Activated CD4-positive, alpha-beta T cell treated with anti-CD3 and anti-CD28 coated beads for 4 hours (primary cell): ENCODE results near the gene ARL16.

ENCODE experiments used
- DNase-seq, 2 donors: peaks; one replicate each; pipeline ENCODE4 v3.0.0-alpha.2; 2020

Gene ARL16

DNA sequence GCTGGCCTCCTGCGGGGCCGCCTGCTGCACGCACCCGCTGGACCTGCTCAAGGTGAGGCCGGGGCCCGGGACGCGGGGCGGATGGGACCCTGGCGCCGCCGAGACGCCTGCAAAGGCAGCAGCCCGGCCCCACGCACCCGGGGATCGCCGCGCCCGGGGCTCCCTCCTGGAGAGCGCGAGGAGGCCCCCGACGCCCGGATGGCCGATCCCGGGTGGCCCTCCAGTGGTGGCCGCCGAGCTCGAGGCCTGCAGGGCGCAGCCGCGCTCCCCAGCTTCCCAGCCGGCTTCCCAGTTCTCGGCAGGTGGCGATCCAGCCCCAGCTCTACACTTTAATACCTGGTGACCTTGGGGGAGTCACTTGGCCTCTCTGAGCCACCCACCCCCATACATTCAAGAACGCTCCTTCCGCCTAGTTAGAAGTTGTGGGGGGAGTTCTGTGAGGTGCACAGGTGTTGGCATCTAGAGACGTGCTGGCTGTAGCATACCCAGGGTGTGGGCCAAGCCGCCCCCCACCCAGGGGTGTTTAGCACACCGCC lies 28.9 kb upstream of the ARL16 start:
- no peak for DNase-seq

DNA sequence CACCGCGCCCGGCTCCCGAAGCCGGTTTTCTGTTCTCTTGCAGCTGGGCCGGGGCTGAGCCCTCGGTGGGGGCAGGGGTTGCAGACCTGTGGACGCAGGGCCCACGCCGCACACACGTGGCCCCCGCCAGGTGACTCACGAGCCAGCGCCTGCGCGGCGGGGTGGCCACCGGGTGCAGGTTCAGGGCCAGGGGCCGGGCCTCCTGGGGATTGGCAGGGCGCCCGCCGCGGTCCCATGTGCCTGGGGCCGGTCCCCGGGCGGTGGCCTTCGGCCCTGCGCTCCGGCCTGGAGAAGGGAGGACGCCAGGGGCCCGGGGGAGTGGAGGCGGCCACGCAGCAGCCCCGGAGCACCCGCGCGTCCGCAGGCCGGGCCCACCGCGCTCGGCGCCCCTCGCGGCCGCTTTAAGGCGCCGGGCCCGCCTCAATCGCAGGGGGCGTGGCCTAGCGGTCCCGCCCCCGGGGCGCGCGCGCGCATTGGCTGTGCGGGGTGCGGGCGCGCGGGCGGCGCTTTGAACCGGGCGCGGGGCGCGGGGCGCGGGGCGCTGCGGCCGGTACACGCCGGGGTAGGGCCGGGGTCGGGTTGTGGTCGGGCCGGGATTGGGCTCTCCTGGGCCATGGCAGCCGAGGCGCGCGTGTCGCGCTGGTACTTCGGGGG lies 28.3 kb upstream of the ARL16 start, which contains the start of gene SLC25A10:
TSS of gene SLC25A10 (plus strand) at position 471 of the 654 bp plus-strand sequence. CDS start at position 614, 143 bp downstream.
- DNase-seq = peak; percentile 70 to 81

- DNase-seq = no peak
Observed at GRCh38 chr17:81710514-81711308, 27.1 kb upstream of the ARL16 start.

- DNase-seq = no peak
Observed at GRCh38 chr17:81708739-81709185, 25.2 kb upstream of the ARL16 start.

DNA sequence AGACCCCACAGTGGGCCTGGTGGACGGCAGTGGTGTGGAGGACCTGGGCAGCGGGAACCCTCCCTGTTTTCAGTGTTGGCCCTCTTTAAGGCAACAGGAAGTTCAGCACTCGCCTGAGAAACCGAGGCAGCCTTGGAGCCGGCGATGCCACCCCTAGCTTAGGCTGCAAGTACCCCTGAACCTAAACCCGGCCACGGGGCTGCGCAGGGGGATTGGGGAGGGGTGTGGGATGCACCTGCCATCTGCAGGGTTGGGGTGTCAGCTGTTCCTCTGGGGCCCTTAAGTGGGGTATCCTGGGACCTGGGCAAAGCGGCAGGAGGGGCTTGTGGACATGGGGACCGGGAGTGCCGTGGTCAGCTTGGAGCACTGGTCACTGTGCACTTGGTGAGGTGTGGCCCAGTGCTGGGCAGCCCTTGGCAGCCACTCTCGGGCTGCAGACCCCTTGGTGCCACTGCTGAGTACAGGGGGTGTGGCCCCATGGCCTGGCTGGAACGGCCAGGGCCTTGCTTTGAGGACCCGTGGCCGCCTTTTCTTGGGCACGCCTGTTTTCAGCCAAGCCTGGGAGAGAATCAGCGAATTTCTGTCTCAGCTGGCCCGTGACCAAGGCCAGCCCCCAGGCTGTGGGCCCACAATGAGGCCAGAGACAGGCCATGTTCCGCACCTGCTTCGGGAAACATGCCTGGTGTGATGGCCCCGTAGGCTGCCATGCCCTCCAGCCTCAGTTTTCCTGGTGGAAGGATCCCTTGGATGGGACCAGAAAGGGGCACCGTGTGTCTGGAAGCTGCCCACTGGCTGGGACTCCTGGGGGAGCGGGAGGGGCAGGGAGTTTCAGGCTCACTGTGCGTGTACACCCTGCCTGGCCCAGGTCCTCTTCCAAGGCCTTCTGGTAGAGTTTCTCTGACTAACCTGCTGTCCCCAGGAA lies 24.4 kb upstream of the ARL16 start:
- no peak for DNase-seq

- DNase-seq = no peak
Observed at GRCh38 chr17:81706757-81707624, 23.4 kb upstream of the ARL16 start.

- DNase-seq = no peak
Observed at GRCh38 chr17:81706232-81706611, 22.6 kb upstream of the ARL16 start.

DNA sequence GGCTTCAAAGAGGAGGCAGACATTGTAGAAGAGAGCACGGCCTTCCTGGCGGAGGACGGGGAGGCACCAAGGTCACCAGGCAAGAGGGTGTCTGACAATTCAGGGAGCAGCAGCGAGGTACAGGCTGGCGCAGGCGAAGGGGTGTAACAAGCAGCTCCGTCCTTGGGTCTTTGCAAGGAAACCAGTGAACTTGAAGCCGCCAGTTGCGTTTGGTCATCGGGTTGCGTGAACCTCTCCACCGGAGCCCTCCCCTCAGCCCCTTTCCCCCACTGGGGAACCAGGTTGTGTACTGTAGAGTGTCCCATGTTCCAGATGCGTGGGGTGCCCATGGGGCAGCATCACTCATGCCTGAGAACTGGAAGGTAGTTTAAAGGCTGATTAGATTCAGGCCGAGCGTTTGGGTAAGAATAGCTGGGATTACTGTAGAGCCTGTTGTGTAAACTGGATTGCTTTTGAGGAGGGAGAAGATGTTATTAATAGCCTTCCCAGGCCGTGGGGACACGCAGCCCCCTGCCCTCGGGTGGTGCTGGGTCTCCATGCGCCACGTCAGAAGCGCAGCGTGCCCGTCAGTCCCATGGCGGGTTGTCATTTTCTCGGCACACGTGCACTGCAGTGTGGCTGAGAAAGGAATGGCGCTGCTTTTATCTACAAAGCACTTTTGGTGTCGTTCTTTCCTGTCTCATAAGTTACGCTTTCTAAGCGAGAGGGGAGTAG lies 22.1 kb upstream of the ARL16 start:
- no peak for DNase-seq

- no peak for DNase-seq
Observed at GRCh38 chr17:81703747-81704654, 20.4 kb upstream of the ARL16 start.

- peak; percentile 84 to 85 for DNase-seq
Observed at GRCh38 chr17:81702934-81703746, 19.5 kb upstream of the ARL16 start, which contains the start of gene MRPL12. Gene MRPL12, plus strand, starts transcription at chr17:81703367. Its CDS starts 135 bp downstream, at chr17:81703502.

- DNase-seq = no peak
Observed at GRCh38 chr17:81701288-81702071, 17.9 kb upstream of the ARL16 start.

- no peak for DNase-seq
Observed at GRCh38 chr17:81700353-81701287, 17.0 kb upstream of the ARL16 start.

DNA sequence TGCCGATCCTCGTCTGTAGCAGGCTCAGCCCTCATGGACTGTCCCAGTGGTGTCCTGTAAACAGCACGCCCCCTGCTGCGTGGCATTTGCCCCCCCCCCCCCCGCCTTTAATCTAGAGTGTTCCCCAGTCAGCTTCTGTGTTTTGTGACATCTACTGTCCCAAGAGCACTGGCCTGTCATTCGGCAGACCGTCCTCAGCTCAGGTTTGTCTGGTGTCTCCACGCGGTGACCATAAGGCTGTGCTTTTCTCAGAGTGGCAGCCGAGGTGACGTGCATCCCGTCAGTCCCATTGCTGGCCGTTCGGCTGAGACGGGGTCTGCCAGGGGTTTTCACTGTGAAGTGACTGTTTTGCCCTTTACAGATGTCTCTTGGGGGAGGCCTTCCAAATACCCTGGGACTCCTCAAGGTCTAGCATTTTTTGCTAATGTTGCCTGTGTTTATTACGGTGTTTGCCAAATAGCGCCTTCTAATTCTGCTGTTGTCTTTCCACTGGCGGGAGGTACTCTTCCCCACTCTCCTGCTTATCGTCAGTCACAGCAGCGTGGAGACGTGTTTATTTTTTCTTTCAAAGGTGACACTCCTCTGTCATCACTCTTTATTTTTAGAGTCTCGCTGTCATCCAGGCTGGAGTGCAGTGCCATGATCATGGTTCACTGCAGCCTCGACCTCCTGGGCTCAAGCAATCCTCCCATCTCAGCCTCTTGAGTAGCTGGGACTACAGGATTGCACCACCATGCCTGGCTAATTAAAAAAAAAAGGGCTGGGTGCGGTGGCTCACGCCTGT lies 13.9 kb upstream of the ARL16 start:
- no peak for DNase-seq

DNA sequence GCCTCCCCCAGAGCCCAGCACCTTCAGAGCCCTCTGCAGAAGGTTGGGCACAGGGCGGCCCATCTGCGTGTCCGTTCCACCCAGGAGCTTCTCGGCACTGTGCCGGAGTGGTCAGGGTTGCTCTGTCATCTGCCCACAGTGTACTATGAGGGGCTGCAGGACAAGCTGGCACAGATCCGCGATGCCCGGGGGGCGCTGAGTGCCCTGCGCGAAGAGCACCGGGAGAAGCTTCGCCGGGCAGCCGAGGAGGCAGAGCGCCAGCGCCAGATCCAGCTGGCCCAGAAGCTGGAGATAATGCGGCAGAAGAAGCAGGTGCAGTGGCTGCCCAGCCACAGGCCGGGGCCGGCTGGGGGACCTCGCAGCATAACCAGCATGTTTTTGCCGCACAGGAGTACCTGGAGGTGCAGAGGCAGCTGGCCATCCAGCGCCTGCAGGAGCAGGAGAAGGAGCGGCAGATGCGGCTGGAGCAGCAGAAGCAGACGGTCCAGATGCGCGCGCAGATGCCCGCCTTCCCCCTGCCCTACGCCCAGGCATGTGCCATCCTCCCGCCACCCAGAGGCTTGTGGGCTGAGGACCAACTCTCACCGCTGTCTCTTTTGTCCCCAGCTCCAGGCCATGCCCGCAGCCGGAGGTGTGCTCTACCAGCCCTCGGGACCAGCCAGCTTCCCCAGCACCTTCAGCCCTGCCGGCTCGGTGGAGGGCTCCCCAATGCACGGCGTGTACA lies 12.8 kb upstream of the ARL16 start:
- DNase-seq = no peak

DNA sequence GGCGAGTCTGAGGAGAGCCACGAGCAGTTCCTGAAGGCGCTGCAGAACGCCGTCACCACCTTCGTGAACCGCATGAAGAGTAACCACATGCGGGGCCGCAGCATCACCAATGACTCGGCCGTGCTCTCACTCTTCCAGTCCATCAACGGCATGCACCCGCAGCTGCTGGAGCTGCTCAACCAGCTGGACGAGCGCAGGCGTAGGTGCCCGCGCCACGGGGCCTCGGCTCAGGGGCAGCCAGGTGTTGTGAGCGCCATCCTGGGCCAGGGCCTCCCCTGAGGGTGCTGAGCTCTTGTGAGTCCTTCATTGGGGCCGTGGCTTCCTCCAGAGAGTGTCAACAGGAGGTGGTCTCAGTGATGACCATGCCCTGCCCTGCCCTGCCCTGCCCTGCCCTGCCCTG lies 12.2 kb upstream of the ARL16 start:
- DNase-seq = no peak
